Measurements from ENCODE around the gene RTP3.

RTP3 gene

DNA sequence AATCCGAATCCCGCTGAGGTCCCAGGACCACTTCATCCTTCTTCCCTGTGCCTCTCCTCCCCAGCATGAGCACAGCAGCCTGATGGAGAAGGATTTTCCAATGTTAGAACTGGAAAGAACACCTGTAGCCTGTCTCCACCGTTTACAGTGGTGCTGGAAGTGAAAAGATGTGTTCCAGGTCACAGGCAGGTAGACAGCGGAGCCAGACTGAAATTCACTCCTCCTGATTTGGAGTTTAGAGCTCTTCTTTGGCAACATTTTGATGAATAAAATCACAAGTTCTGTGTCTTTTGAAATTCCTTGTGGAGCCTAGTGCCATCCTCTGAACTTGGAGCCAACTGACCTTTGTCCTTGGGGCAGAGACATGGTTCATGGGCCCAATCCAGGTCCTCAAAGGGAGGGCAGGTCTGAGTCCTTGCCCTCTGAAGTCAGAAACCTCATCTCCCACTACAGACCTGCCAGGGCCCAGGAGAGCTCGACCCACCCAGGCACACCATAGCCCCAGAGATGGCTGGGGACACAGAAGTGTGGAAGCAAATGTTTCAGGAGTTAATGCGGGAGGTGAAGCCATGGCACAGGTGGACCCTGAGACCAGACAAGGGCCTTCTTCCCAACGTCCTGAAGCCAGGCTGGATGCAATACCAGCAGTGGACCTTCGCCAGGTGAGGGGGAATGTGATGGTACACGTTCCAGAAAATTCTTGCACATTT is at the start of gene RTP3:
Gene RTP3, plus strand, starts transcription at position 421 of the 710 bp plus-strand sequence. Its CDS starts 87 bp downstream, at position 508.
- no peak for DNase-seq

GRCh38 chr3:46448721-46449120 is 49.1 kb upstream of the RTP3 start:
- DNase-seq: no peak

DNA sequence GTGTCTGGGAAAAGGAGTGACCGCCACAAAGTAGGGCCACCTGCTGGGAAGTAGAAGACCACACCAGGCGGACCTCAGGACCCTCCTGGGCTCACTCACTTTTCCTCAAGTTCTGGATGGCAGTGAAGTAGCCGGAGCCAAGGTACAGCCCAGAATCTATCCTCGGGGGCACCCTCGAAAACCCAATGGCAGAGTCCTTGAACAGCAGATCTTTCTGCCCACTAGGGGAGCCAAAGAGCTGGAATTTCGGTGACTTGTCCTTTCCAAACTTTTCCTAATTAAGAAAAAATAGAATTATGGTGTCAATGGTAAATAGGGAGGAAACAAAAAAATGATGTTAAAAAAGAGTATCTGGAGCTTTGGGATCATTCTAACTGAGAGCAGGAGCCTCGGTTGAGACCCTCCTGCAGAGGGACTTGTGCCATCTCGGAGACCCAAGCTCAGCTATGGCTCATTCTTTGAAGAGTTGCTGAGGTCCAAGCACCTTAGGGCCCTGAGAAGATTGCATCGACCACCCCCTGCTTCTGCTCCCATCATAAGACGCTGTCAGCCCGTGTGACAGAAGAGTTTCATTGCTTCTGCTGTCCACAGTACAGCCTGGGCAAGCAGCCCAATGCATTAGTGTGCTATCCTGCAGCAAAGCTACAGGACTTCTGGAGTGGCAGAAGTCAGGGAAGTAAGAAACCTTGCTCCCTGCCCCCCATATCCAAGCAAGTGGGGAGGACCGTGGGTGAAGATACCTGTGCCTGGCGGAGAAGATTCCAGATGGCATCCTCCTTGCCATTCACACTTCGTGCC is 47.8 kb upstream of the RTP3 start:
- no peak for DNase-seq

GRCh38 chr3:46453526-46454208 is 44.1 kb upstream of the RTP3 start:
- DNase-seq: no peak

DNA sequence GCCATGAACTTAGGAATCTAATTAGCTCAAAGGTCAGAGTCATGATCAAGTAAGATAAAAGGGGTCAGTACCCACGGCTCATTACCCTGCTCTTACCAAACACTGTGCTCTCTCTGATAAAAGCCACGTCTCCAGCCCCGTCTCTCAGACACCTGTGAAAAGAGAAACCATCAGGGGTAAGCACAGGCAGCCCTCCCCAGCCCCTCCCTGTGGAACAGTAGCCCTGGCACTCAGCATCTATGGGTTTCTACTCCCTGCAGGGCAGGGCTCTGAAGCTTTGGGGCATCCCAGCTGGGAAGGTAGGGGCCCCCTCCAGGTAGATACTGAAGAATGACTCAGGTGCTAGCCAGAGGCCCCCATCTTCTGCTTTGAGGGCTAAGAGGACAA is 43.6 kb upstream of the RTP3 start:
- DNase-seq: no peak

- DNase-seq: no peak
These were observed 43.2 kb upstream of the RTP3 start for GRCh38 chr3:46454606-46455005.

GRCh38 chr3:46455231-46456115 is 42.3 kb upstream of the RTP3 start:
- DNase-seq: no peak

- no peak for DNase-seq
These were observed 41.7 kb upstream of the RTP3 start for GRCh38 chr3:46456118-46456517.

DNA sequence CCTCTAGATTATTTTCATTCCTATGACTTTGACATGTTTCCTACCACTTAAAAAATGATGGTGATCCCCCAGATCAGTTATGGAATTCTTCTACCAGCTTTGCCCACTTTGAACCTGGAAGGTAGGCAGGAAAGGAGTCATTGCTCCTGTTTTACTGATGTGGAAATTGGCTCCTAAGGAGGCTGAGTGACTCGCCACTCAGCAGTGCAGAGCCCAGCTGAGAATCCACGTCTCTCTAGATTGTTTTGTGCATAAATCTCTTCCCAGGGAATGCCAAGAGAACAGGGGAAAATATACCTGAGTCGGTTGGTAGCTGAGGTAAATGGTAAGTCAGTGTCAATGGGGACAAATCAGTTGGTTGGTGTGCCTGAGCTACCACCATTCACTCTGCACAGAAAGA is 37.7 kb upstream of the RTP3 start:
- no peak for DNase-seq

GRCh38 chr3:46462111-46462510 is 35.7 kb upstream of the RTP3 start:
- DNase-seq: no peak

DNA sequence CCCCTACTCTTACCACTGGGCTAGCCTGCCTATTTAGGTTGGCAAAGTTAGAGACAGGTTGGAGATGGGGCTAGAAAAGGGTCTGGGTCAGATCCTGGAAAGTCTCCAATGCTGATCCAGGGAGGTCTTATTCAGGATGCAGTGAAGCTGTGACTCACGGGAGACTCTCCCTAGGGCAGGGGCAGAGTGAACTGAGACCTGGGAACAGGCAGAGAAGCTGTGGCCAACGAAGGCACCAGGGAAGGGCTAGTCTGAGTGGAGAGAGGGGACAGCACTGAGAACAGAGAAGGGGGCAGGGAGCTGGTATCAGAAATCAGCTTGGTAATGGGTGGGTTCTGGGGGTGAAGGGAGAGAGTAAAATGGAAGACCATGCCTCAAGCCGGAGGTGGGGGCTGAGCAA is 35.3 kb upstream of the RTP3 start:
- DNase-seq: no peak

GRCh38 chr3:46463120-46463867 is 34.5 kb upstream of the RTP3 start:
- DNase-seq: no peak

- DNase-seq: no peak
These were observed 33.9 kb upstream of the RTP3 start for GRCh38 chr3:46463868-46464241.

- no peak for DNase-seq
These were observed 33.2 kb upstream of the RTP3 start, which contains the start of gene LTF for GRCh38 chr3:46464326-46465195. Gene LTF (minus strand): TSS chr3:46464905. CDS start chr3:46464867, 38 bp downstream.

- DNase-seq: no peak
These were observed 32.6 kb upstream of the RTP3 start for GRCh38 chr3:46465196-46465520.

DNA sequence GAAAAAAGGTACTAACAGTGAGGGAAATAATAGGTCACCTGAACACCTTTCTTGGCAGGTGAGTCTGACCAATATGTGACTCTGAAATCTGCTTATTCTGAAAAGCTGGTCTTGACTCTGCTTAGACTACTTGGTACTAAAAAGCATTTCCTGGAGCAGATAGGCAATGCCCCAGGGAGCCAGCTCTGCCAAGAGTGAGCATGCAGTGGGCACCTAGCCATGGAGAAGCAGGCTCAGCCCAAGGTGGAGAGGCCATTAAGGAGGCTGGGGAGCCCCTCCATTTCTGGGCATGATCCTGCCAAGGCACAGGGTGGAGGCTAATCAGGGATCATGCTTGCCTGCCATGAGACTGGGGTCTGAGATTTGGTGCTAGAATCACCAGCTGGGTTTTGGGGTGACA is 31.5 kb upstream of the RTP3 start:
- DNase-seq: no peak

DNA sequence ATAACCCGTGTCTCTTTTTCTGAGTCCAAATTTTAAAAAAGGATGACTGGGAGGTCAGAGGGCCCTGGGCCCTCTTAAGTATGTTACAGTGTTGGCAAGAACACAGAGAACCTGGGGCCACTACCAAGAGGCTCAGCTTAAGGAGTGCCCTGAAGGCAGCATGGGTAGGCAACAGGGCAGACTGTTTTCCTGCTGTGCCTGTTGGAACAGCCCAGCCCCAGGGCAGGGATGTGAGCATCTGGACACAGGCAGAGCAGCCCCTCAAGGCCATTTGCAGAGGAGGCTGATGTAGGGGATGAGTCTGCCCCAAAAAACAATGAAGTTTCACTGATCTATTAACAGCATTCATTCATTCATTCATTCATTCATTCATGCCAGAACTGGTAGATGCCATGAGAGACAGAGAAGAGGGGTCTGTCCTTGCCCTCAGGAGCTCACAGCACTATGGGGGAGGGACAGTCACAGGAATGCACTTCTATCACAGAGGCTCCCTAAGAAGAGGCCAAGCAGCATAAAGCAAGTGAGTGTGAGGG is 30.8 kb upstream of the RTP3 start:
- no peak for DNase-seq

DNA sequence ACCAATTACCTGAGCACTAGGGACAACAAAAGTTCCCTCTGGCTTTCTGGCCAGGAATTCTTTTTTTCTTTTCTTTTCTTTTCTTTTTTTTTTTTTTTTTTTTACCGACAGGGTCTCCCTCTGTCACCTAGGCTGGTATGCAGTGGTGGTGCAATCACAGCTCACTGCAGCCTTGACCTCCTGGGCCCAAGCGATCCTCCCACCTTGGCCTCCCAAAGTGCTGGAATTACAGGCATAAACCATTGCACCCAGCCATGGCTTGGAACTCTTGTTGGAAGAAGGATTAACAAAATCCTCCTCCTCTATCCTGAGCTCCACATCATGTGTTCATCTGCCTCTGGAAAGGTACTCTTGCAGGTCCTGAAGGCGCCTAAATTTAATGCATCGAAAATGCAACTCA is 30.2 kb upstream of the RTP3 start:
- no peak for DNase-seq

GRCh38 chr3:46468753-46469600 is 28.8 kb upstream of the RTP3 start:
- no peak for DNase-seq
